T-helper 9 cell (primary cell): ENCODE data around the gene SCN1A.
"Not testable (repeated sequence)": the region's sequence is repeated elsewhere in the genome, so short reads cannot be mapped to it uniquely, and the experiment has no call there.

Source experiments
- DNase-seq: peaks from one replicate; pipeline ENCODE4 v3.0.0-alpha.2; 2020
- total RNA-seq, 2 donors: gene quantifications; one replicate each; lab custom pipeline; 2026; lab: John Stamatoyannopoulos, UW

Gene SCN1A
- total RNA-seq = 0 to 0.07 reads per million in 2 donors

- DNase-seq = no peak
These were observed at the start of gene SCN1A for GRCh38 chr2:166127217-166128155. SCN1A (minus strand) TSS chr2:166128020; CDS start chr2:166073621, 54,399 bp downstream.

GRCh38 chr2:166173263-166173662 is 45.4 kb upstream of the SCN1A start:
- no peak for DNase-seq

GRCh38 chr2:166171216-166171615 is 43.4 kb upstream of the SCN1A start:
- no peak for DNase-seq

- DNase-seq = no peak
These were observed 42.5 kb upstream of the SCN1A start for GRCh38 chr2:166170356-166170755.

GRCh38 chr2:166167449-166167848 is 39.6 kb upstream of the SCN1A start:
- no peak for DNase-seq

GRCh38 chr2:166163775-166164174 is 36.0 kb upstream of the SCN1A start:
- no peak for DNase-seq

- DNase-seq = no peak
These were observed 30.7 kb upstream of the SCN1A start for GRCh38 chr2:166158546-166158945.

- no peak for DNase-seq
These were observed 29.8 kb upstream of the SCN1A start for GRCh38 chr2:166157578-166157977.

- DNase-seq = no peak
These were observed 29.2 kb upstream of the SCN1A start for GRCh38 chr2:166156985-166157490.

GRCh38 chr2:166155589-166155988 is 27.8 kb upstream of the SCN1A start:
- no peak for DNase-seq

GRCh38 chr2:166154685-166155338 is 27.0 kb upstream of the SCN1A start:
- no peak for DNase-seq

GRCh38 chr2:166152064-166152463 is 24.2 kb upstream of the SCN1A start:
- DNase-seq = no peak

- DNase-seq = no peak
These were observed 20.9 kb upstream of the SCN1A start for GRCh38 chr2:166148500-166149400.

- DNase-seq = no peak
These were observed 20.1 kb upstream of the SCN1A start for GRCh38 chr2:166147883-166148282.

- DNase-seq = no peak
These were observed 16.3 kb upstream of the SCN1A start for GRCh38 chr2:166144071-166144470.

GRCh38 chr2:166140932-166141331 is 13.1 kb upstream of the SCN1A start:
- no peak for DNase-seq

- no peak for DNase-seq
These were observed 12.7 kb upstream of the SCN1A start for GRCh38 chr2:166140475-166140874.

- not testable (repeated sequence) for DNase-seq
These were observed 11.7 kb upstream of the SCN1A start for GRCh38 chr2:166139479-166139878.

GRCh38 chr2:166138667-166139066 is 10.8 kb upstream of the SCN1A start:
- no peak for DNase-seq

GRCh38 chr2:166138144-166138543 is 10.3 kb upstream of the SCN1A start:
- DNase-seq = no peak

- DNase-seq = no peak
These were observed 9.5 kb upstream of the SCN1A start for GRCh38 chr2:166137331-166137730.

- no peak for DNase-seq
These were observed 8.0 kb upstream of the SCN1A start for GRCh38 chr2:166135849-166136258.
